HG02763 (cell line): ENCODE results near the gene ATG10.

Source experiments
- ATAC-seq: cut with Tn5 transposase; IDR thresholded peaks from one replicate; pipeline ENCODE4 v1.9.1; 2021; ENCODE audit warnings: mild to moderate bottlenecking, moderate library complexity; ENCODE audit not compliant: unreplicated experiment

The ATG10 gene

GRCh38 chr5:82274343-82275211 lies 302.8 kb downstream of the ATG10 start:
- no peak for ATAC-seq

- no peak for ATAC-seq
These were observed 303.4 kb downstream of the ATG10 start for GRCh38 chr5:82275216-82275664.

GRCh38 chr5:82276800-82277612 lies 305.2 kb downstream of the ATG10 start:
- ATAC-seq, result no peak

- ATAC-seq, result no peak
These were observed 305.8 kb downstream of the ATG10 start for GRCh38 chr5:82277613-82277986.

GRCh38 chr5:82277987-82278710 lies 306.3 kb downstream of the ATG10 start, which contains the start of gene RPS23:
TSS of gene RPS23 (minus strand) at chr5:82278354. CDS start at chr5:82278323, 31 bp downstream.
- ATAC-seq, result peak; percentile 94

- ATAC-seq, result no peak
These were observed 307.0 kb downstream of the ATG10 start for GRCh38 chr5:82278711-82279370.

- ATAC-seq, result no peak
These were observed 312.1 kb downstream of the ATG10 start for GRCh38 chr5:82283893-82284292.

- no peak for ATAC-seq
These were observed 313.4 kb downstream of the ATG10 start for GRCh38 chr5:82285206-82285605.

- ATAC-seq, result no peak
These were observed 315.8 kb downstream of the ATG10 start for GRCh38 chr5:82287625-82288024.

GRCh38 chr5:82290005-82290404 lies 318.2 kb downstream of the ATG10 start:
- no peak for ATAC-seq

GRCh38 chr5:82290908-82291307 lies 319.1 kb downstream of the ATG10 start:
- ATAC-seq, result no peak

GRCh38 chr5:82291420-82291819 lies 319.6 kb downstream of the ATG10 start:
- ATAC-seq, result no peak

- ATAC-seq, result no peak
These were observed 323.3 kb downstream of the ATG10 start for GRCh38 chr5:82295144-82295543.

- no peak for ATAC-seq
These were observed 324.2 kb downstream of the ATG10 start for GRCh38 chr5:82295959-82296531.

- ATAC-seq, result no peak
These were observed 325.1 kb downstream of the ATG10 start for GRCh38 chr5:82296929-82297328.

GRCh38 chr5:82297711-82298110 lies 325.9 kb downstream of the ATG10 start:
- ATAC-seq, result no peak

GRCh38 chr5:82298668-82299067 lies 326.8 kb downstream of the ATG10 start:
- no peak for ATAC-seq

GRCh38 chr5:82301190-82301589 lies 329.4 kb downstream of the ATG10 start:
- ATAC-seq, result no peak
